ENCODE measurements around the gene COQ8A. TPM values are rescaled to one million over a fixed set of nuclear protein-coding genes. Genes with fewer than 3 reads are reported as not detected.

COQ8A gene
- total and polyA plus RNA-seq, 4 donors: 16.2 to 50.5 (median 29.1) TPM

DNA sequence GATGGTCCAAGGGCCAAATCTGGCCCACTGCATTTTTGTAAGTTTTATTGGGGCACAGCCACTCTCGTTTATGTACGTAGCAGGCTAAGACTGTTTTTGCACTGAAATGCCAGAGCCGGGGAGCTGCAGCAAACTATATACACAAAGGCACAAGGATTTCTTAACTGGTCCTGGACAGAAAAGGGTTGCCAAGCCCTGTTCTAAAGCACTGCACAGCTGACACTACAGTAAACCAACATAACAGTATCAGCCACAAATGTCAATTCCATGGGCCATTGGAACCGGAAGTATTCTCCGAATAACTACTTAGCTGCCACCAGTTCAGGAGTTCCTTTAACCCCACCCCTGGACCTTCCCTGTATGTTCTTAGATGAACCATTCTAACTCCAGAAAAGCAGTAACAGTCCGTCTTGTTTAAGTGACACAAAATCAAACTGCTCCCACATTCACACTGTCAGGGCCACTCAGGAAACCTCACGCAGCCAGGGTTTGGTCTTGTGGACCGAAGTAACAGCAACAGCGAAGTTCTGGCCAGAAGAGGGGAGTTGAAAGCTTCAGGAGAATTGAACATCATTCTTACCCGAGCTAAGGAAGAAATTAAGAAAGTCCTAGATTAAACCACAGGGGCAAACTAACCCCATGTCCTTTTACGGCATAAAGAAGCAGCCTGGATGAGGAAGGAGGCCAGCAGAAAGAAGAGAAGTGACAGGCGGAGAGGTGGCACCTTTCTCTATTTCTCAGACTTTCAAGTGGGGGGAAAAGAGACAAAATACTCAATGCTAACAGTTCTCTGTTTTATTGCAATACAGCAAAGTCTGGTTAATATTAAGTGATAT, 49.2 kb downstream of the COQ8A start:
- H3K9ac ChIP-seq (ENCODE audit: insufficient read depth in 1 of 2, low read length in 2 of 2): no peak overlapping the region
- TF ChIP-seq, protein P1, sequence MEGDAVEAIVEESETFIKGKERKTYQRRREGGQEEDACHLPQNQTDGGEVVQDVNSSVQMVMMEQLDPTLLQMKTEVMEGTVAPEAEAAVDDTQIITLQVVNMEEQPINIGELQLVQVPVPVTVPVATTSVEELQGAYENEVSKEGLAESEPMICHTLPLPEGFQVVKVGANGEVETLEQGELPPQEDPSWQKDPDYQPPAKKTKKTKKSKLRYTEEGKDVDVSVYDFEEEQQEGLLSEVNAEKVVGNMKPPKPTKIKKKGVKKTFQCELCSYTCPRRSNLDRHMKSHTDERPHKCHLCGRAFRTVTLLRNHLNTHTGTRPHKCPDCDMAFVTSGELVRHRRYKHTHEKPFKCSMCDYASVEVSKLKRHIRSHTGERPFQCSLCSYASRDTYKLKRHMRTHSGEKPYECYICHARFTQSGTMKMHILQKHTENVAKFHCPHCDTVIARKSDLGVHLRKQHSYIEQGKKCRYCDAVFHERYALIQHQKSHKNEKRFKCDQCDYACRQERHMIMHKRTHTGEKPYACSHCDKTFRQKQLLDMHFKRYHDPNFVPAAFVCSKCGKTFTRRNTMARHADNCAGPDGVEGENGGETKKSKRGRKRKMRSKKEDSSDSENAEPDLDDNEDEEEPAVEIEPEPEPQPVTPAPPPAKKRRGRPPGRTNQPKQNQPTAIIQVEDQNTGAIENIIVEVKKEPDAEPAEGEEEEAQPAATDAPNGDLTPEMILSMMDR (IDR thresholded peaks at IDR 0.05; ENCODE audit: control extremely low read depth, extremely low read depth): no peak
- H3K27me3 ChIP-seq (ENCODE audit: control insufficient read depth in 3 of 3, insufficient read depth in 3 of 3, low read length in 2 of 3): no peaks in the 10 kb centered on the region
- H3K4me3 ChIP-seq: no peak overlapping the region
- peaks cover 0 to 1% (median 0%) of the 10 kb centered on the region in 4 donors for H3K9me3 ChIP-seq (ENCODE audit: control insufficient read depth in 4 of 4, insufficient read depth in 3 of 4, low read length in 3 of 4)
- 46% methylated on average over 12 of the region's 12 CpGs for WGBS, 2 donors
- H3K27ac ChIP-seq (ENCODE audit: low read depth in 1 of 2, low read length in 1 of 2): peak overlapping the region in 1 of 2 donors; percentile 75
- ATAC-seq (ENCODE audit: insufficient read depth, low FRiP score): no peak
- DNase-seq: peak in 1 of 3 donors; percentile 20
- peaks cover 0 to 14% (median 0%) of the 10 kb centered on the region in 5 donors for H3K4me1 ChIP-seq (ENCODE audit: control insufficient read depth in 5 of 5, insufficient read depth in 5 of 5, low read length in 5 of 5)
- peaks cover 0 to 33% (median 11%) of the 10 kb centered on the region in 4 donors for H3K36me3 ChIP-seq (ENCODE audit: control insufficient read depth in 4 of 4, insufficient read depth in 4 of 4, low read length in 4 of 4)

DNA sequence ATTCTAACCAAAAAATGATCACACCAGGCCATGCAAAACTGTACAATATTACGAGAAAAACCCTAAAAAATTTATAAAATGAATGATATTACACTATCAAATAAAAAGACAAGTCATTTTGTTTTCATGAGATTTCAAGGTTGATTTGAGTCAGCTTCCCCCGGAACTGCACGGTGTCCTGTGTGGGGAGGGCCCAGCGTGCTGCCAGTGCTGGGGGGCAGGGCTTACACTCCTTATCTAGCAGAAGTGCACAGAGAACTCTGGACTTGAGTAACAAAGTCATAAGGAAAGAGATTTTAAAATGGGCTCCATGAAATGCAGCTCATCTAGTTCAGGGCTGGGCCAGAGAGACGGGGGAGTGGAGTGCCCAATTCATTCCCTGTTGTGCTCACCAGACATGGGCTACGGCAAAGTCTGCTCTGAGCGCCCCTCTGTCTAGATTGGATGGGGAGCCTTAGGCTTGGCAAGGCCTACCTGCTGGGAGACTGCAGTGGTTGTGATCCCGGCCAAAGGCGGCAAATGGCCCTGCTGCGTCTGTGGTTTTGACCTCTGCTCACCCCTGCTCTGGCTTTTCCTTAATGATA, 50.1 kb downstream of the COQ8A start:
- no peak overlapping the region for H3K4me3 ChIP-seq
- no peak for ATAC-seq (ENCODE audit: insufficient read depth, low FRiP score)
- DNase-seq: no peak
- H3K36me3 ChIP-seq (ENCODE audit: control insufficient read depth in 4 of 4, insufficient read depth in 4 of 4, low read length in 4 of 4): peaks cover 0 to 28% (median 11%) of the 10 kb centered on the region in 4 donors
- H3K4me1 ChIP-seq (ENCODE audit: control insufficient read depth in 5 of 5, insufficient read depth in 5 of 5, low read length in 5 of 5): peaks cover 0 to 14% (median 0%) of the 10 kb centered on the region in 5 donors
- TF ChIP-seq, protein P1 (IDR thresholded peaks at IDR 0.05; ENCODE audit: control extremely low read depth, extremely low read depth): no peak
- peak overlapping the region; percentile 9 to 70 for H3K27ac ChIP-seq (ENCODE audit: low read depth in 1 of 2, low read length in 1 of 2)
- peaks cover 0 to 1% (median 0%) of the 10 kb centered on the region in 4 donors for H3K9me3 ChIP-seq (ENCODE audit: control insufficient read depth in 4 of 4, insufficient read depth in 3 of 4, low read length in 3 of 4)
- H3K27me3 ChIP-seq (ENCODE audit: control insufficient read depth in 3 of 3, insufficient read depth in 3 of 3, low read length in 2 of 3): no peaks in the 10 kb centered on the region
- no peak overlapping the region for H3K9ac ChIP-seq (ENCODE audit: insufficient read depth in 1 of 2, low read length in 2 of 2)
- 58 to 61% methylated on average over 10 of the region's 10 CpGs for WGBS, 2 donors

DNA sequence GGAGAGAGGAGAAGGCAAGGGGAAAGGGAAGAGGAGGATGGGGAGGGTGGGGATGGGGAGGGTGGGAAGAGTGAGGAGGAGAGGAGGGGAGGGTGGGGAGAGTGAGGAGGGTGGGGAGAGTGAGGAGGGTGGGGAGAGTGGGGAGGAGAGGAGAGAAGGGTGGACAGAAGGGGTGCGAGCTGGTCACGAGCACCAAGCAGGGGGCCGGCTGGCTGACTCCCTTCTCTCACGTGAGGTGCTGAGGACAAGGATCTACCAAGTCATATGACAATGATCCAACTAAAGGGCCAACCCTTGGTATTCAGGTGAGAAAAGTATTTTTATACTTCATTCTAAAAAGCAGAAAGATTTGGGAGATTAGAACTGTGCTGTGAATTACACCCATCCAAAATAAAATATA, 51.8 kb downstream of the COQ8A start:
- TF ChIP-seq, protein P1 (IDR thresholded peaks at IDR 0.05; ENCODE audit: control extremely low read depth, extremely low read depth): no peak
- no peak overlapping the region for H3K4me3 ChIP-seq
- peaks cover 0 to 10% (median 0%) of the 10 kb centered on the region in 5 donors for H3K4me1 ChIP-seq (ENCODE audit: control insufficient read depth in 5 of 5, insufficient read depth in 5 of 5, low read length in 5 of 5)
- peaks cover 0 to 15% (median 9%) of the 10 kb centered on the region in 4 donors for H3K36me3 ChIP-seq (ENCODE audit: control insufficient read depth in 4 of 4, insufficient read depth in 4 of 4, low read length in 4 of 4)
- ATAC-seq (ENCODE audit: insufficient read depth, low FRiP score) (no peak), DNase-seq (no peak)
- H3K27ac ChIP-seq (ENCODE audit: low read depth in 1 of 2, low read length in 1 of 2): no peak overlapping the region
- WGBS, 2 donors: 94 to 96% methylated on average over 4 of the region's 4 CpGs
- H3K9ac ChIP-seq (ENCODE audit: insufficient read depth in 1 of 2, low read length in 2 of 2): no peak overlapping the region
- H3K27me3 ChIP-seq (ENCODE audit: control insufficient read depth in 3 of 3, insufficient read depth in 3 of 3, low read length in 2 of 3): no peaks in the 10 kb centered on the region
- no peaks in the 10 kb centered on the region for H3K9me3 ChIP-seq (ENCODE audit: control insufficient read depth in 4 of 4, insufficient read depth in 3 of 4, low read length in 3 of 4)

Data from lung (tissue), 12 donors.